HG03558 (cell line): ENCODE results near the gene KDM4F.

ENCODE experiments used
- ATAC-seq: cut with Tn5 transposase; IDR thresholded peaks from one replicate; pipeline ENCODE4 v1.9.1; 2021; ENCODE audit warnings: moderate number of reproducible peaks; ENCODE audit not compliant: unreplicated experiment; ENCODE audit errors: extremely low read depth

Gene KDM4F

DNA sequence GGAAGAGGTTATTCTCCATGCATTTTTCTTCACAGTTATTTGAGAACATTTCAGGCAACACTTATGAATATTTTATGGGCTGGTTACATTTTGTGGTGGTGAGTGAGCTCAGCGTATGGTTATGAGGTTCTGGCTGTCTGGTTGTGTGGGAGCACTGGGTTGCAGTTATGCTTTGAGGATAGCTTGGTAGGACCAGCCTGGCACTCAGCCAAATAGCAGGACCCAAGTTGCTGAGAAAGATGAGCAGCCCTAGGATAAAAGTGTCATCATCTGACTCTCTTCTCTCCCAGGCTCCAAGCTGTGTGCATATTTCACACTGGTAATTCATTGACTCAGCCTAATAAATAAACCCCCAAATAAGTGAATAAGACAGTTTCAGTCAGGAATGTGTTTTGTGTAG is 9.4 kb downstream of the KDM4F start:
- no peak for ATAC-seq

DNA sequence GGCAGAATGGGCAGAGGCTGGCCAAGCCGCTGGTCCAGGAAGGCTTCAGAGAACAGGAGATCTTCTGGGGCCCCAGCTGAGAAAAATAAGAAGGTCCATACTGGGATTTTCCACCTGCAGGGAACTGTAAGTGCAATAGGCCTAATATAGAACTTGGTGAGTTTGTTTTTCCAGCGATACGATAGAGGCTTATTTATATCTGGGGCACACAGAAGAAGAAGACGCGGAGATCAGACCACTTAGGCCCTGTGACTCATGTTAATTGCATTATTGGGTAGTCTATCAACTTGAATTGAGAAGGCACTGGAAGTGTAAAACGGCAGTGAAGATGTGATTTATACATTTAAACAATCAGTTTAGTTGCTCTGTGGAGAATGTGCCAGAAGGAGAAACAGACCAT is 9.8 kb downstream of the KDM4F start:
- ATAC-seq: no peak

DNA sequence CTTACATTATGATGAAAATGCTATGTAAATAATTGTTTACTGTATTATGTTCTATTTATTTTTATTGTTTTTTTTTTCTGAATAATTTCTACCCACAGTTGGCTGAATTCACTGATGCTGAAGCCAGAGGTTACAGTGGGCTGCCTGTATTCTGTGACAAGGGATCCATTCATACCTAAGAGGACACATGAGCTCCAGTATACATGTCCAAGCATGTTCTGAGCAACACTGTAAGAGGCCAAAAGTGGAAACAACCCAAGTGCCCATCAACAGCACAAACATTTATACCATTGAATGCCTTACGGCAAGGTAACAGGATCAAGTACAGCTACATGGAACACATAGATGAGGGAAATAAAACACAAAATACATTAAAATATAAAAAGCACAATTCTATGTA is 16.1 kb downstream of the KDM4F start:
- no peak for ATAC-seq

DNA sequence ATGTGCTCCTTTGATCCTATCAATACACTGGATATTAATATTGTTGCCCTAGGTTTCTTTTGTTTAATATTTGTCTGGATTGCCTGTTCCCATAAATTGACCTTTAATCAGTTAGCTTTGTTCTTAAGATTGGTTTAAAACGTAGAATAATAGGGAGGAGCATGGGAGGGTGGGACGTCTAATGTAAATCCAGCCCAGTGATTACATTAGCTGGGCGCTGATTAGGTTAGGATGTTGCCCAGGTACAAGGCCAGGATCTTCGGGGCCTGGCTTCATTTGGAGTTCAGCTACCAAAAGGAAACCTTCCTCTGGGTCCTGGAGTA is 17.5 kb downstream of the KDM4F start, which contains the start of gene SRSF8:
Gene SRSF8 (plus strand): TSS at position 204 of the 323 bp plus-strand sequence. CDS start 308 bp downstream, outside the sequence.
- peak; percentile 19 for ATAC-seq

DNA sequence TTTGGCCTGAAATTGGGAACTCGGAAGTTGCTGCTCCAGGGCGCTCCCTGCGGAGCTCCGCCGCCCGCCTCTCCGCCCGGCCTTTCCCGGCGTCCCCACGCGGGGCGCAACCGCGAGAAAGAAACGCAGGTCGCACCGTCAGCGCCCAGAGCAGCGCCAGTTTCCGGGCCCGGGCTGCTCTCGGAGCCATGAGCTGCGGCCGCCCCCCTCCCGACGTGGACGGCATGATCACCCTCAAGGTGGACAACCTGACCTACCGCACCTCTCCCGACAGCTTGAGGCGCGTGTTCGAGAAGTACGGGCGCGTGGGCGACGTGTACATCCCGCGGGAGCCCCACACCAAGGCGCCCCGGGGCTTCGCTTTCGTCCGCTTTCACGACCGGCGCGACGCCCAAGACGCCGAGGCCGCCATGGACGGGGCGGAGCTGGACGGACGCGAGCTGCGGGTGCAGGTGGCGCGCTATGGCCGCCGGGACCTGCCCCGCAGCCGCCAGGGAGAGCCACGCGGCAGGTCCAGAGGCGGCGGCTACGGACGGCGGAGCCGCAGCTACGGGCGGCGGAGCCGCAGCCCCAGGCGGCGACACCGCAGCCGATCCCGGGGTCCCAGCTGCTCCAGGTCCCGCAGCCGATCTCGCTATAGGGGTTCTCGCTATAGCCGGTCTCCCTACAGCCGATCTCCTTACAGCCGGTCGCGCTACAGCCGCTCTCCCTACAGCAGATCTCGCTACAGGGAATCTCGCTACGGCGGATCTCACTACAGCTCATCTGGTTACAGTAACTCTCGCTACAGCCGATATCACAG is 18.0 kb downstream of the KDM4F start:
- peak; percentile 34 for ATAC-seq

DNA sequence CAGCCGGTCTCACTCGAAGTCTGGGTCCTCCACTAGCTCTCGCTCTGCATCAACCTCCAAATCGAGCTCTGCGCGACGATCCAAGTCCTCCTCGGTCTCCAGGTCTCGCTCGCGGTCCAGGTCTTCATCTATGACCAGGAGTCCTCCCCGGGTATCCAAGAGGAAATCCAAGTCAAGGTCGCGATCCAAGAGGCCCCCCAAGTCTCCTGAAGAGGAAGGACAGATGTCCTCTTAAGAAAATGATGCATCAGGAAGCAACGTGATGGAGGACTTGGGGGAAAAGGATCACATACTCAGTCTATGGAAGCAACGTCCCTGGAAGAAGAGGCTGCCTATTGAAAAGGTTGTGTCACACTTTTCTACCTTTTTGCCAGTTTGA is 18.6 kb downstream of the KDM4F start:
- no peak for ATAC-seq

DNA sequence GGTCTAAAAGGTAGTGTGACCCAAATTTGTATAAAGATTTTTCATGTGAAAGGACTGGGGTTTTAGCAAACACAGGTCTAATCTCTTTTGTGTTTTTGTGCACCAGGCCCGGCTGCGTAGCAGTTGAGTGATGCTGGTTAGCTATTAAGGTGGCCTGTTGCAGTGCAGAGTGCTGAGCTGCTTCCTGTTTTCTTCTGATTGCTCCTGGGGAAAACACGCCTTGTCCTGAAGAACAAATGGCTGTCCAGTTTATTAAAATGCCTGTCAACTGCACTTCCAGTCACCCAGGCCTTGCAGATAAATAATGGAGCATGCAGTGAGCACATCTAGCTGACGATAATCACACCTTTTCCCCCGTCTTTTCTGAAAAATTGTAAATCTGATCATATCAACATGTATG is 19.3 kb downstream of the KDM4F start:
- peak; percentile 66 for ATAC-seq

DNA sequence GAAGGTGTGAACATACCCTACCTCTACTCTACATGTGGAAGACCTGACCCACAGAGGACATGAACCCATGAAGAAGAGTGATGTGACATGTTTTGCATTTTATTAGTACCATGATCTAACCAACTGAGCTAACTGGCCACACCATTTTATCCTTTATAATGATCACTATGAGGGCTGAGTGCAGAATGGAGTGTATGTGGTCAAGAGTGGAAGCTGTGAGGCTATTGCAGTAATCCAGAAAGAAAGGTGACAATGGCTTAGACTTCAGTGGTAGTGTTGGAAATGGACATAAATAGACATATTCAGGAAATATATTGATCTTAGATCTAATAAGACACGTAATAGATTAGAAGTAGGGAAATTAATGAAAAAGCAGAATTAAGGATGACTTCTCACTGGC is 21.2 kb downstream of the KDM4F start:
- no peak for ATAC-seq

DNA sequence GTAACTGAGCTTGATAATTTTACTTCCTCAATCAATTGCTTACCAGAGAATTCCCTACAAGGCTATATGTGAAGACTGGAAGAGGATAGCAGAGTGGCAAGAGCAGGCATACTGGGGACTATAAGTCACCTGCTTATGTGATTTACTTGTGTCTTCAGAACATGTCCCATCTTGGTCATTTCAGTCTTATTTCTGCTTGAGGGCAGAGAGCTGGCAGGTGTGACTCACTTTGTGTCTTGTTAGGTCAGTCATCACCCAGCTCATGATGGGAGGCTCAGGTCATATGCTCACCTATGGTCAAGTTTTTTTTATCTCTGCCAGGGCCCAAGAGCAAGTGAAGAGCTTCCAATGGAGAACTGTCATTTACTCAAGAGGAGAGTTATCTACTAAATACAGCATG is 23.7 kb downstream of the KDM4F start:
- ATAC-seq: no peak

DNA sequence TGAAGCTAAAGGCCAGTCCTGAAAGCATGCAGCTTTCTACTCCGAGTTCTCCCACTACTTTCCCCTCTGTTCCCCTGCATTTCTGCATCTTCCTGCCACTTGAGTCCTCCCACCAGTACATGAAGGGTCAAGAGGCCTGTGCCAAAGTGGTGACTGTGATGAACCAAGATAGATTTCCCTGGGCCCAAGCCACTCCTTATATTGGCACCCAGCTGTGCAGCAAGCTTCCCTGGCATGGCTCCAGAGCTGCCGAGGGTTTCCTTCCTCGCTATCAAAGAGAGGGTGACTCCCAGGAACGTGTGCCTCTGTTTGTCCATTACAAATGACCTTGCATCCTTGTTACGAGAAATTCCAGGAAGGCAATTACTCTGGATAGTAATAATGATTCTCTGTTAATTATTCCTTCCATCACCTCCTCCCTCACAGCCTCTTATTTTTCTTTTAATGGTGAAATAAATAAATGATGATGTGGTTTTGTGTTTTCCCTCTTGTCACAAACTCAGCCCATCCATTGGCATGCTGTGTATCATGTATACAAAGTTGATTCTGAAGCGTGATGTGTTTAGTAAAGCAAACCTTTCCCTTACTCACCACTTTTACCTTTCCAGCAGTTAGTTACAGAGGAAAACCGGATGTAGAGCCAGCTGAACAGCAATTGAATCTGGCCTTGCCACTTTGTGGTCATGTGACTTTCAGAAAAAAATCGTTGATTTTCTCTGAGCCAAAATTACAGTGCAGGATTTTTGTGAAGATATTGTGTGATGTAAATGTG is 25.8 kb downstream of the KDM4F start:
- ATAC-seq: no peak

DNA sequence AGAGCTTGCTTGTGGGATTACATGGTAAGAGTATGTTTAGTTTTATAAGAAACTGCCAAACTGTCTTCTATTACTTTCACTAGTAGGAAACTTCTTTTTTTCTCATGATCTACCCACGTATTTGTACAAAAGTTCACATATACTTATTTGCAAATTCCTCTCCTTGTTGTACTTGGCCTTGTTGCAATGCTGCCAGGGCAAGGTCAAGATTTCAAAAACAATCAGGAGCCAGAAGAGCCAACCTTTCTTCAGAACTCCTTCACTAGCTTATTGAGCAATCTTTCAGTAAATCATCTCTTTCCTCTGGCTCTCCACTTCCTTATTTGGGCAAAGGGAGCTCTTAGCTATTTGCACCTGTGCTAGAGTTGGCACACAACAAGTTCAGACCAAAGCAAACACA is 27.2 kb downstream of the KDM4F start:
- no peak for ATAC-seq

DNA sequence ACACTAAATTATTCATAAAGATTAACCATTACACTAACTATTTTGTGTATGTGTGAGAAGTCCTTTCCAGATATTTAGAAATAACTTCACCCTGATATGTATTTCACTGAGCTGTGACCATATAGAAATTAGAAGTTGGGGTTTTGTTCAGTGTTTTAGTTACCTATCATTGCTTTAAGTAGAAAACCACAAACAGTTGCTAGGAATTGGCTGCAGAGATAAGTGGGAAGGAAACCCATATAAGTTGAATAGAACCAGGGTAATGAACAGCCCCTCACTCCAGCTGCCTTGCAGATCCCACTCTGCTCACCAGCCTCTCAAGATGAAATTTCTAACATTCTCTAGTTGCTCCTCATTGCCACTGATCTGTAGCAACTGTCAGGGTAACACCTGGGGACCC is 27.8 kb downstream of the KDM4F start:
- ATAC-seq: no peak

DNA sequence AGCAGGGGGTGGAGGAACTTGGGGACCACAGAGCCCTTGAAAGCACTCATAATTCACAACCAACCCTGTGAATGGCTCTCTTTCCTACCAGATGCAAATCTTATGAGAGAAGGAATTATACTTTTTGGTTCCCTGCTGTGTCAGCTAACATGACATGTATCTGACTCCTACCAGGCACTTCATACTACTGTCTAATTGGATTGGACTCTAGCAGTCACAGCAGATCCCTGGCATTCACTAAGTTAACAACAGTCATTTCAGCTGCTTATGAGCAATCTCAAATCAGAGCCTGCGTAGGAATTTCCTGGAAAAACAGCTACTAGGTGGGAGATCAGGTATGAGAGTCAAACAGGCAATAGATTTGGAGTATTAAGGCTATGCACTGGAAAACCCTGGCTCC is 29.3 kb downstream of the KDM4F start:
- ATAC-seq: no peak

DNA sequence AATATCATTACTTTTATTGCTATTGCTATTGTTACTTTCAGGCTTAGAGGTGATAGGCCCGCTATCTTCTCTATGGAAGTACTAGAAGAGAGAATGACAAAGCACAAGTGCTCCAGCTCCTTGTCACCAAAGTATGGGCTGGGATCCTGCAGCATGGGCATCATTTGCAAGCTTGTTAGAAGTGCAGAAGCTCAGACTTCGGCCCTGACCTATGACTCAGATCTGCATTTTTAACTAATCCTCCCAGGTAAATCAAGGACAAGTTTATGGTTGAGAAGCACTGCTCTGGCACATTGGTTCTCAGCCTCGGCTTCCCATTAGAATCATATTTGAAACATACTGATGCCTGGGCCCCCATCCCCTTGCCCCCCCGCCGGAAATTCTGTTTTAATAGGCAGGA is 31.8 kb downstream of the KDM4F start:
- no peak for ATAC-seq

DNA sequence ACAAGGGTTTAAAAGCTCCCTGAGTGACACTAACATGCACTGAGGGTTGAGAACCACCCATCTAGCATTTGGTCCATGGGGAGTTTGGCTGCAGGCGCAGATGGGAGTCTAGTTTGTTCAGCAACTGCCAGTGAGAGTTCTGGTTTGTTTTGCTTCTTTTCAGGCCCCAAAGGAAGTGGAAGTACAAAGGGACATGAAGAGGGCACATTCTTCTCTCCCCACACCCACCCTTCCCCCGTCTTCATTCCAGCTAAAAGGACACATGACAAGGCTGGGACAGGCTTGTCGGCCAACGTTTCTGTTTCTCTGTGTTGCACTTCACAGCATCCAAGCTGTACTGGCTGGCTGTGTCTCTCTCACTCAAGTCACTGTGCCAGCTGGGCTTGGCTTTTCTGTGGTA is 32.2 kb downstream of the KDM4F start:
- ATAC-seq: no peak

DNA sequence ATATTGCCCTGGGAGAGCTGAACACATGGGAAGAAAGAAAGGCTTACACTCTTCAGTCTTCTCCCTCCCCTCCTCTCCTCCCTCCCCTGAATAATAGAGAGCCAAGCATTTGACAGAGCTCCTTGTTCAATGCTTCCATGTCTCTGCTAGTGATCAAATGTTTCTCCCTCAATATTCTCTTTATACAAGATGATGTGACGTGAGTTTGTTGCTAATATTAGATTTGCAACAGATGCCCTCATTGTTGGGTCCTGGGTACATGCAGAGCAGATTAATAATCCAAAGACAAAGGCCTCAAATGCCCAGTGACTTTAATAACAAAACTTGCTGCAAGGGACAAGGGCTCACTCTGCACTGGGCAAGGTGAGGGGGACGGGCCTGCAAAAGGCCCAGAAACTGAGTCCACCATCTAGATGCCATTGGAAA is 33.4 kb downstream of the KDM4F start:
- ATAC-seq: no peak

DNA sequence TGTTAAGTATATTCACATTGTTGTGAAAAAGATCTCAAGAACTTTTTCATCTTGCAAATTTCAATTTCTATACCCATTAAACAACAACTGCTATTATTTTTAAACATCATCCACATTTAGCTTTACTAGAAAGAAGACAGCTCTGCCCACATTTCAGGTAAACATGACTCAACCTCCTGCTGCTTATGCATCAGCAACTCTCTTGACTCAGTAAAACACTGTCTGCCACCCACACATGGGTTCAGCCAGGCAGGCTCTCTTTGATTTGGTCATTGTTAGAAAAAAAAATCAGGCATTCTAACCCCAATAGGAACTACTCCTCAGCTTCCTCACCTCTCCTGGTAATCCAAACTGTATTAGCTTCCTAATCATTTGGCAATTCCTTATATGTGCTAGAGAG is 35.3 kb downstream of the KDM4F start:
- peak; percentile 30 for ATAC-seq

DNA sequence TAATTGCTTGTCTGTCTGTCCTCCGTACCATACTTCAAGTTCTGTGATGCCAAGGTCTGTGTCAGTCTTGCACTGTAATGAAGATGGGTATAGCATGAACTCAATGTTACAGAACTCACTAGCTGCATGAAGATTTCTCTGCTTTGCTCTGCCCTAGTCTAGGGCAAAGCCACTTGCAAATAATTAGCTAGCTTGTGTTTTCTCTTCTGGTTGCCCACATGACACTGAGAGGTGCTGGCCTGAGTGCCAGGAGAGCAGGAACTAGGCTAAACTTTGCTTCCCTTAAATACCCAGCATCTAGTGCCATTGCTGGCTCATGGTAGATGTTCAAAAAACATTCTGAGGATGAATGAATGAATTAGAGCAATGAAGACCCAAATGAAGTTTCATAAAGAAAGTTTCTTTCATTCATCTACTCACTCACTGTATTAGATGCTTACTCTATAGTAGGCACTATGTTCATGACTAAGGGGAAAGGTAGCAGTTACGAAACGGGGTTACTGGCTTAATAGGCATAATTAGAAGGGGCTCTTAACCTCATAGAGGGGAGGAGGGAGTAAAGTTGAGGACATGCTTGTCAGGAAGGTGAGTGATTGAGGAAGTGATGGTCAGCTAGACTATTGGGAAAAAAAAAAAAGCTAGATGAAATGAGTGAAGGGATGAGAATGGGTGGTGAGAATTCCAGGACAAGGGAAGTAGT is 36.0 kb downstream of the KDM4F start:
- no peak for ATAC-seq

DNA sequence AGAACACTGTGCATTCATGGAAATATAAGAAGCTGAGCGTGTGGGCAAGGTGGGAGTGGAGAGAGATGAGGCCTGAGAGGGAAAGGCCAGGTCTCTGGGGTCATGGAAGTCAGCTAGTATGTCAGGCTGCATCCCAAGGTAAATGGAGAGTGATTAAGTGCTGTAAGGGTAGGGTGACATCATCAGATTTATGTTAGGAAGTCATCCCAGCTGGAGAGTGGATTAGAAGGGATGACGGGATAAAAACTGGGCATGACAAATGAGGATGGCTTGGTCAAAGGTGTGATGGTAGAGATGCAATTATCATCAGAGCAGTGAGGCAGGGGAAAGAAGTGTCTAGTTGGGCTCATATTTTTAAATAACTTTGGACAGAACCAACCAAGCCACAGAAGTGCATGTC is 36.9 kb downstream of the KDM4F start:
- ATAC-seq: no peak

DNA sequence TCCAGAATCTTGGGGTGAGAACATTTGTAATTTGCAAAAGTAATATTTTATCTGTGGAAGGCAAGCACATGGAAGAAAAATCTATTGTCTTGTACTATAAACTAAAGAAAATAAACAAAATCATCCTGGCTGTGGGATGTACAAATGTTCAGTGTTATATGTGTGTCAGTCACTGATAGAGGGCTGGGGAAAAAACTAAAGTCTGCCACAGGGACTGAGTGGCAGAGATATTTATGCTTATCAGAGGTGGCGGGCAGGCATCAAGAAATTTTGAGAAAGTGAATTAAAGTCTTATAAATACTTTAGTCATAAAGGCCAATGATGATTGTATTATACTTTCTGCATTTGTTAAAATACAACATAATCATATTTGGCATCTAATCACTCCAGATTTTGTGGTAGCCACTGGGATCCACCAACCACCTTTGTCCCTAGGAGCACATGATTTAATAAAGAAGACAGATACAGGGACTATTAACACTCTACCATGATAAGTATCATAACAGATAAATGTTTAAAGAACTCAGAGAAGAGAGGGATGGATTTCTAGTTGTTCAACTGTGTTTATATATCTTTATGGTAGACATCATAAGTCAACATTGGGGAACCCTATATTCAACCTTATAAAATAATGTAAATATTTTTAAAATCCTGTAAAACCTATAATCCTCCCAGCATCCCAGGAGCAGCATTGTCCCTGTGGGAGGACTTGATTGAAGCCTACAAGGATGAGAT is 37.8 kb downstream of the KDM4F start:
- no peak for ATAC-seq
